ENCODE data around the gene GASK1A.

DNA sequence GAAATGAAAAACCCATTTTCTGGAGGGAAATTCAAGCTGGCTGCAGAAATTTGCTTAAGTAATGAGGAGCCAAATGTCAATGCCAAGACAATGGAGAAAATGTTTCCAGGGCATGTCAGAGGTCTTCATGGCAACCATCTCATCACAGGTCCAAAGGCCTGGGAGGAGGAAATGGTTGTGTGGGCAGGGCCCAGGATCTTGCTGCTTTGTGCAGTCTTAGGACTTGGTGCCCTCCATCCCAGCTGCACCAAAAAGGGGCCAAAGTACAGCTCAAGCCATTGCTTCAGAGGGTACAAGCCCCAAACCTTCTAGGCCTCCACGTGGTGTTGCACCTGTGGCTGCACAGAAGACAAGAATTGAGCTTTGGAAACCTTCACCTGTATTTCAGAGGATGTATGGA, 67.5 kb downstream of the GASK1A start:
- TF ChIP-seq, protein P1, sequence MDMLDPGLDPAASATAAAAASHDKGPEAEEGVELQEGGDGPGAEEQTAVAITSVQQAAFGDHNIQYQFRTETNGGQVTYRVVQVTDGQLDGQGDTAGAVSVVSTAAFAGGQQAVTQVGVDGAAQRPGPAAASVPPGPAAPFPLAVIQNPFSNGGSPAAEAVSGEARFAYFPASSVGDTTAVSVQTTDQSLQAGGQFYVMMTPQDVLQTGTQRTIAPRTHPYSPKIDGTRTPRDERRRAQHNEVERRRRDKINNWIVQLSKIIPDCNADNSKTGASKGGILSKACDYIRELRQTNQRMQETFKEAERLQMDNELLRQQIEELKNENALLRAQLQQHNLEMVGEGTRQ (IDR thresholded peaks at IDR 0.05), result no peak
- TF ChIP-seq SMC3 (IDR thresholded peaks at IDR 0.05) (no peak), RAD21 (conservative IDR thresholded peaks at IDR 0.05 in 1 of 2, IDR thresholded peaks at IDR 0.05 in 1 of 2) (no peak)

Measured in A549 (cell line).